Measurements from ENCODE around the gene UGT3A1. TPM values are rescaled to one million over a fixed set of nuclear protein-coding genes. Genes with fewer than 3 reads are reported as not detected.
"Not testable (repeated sequence)": the region's sequence is repeated elsewhere in the genome, so short reads cannot be mapped to it uniquely, and the experiment has no call there.

UGT3A1 gene
- total RNA-seq, 1 donor from 2014 or later = 20.3 TPM

DNA sequence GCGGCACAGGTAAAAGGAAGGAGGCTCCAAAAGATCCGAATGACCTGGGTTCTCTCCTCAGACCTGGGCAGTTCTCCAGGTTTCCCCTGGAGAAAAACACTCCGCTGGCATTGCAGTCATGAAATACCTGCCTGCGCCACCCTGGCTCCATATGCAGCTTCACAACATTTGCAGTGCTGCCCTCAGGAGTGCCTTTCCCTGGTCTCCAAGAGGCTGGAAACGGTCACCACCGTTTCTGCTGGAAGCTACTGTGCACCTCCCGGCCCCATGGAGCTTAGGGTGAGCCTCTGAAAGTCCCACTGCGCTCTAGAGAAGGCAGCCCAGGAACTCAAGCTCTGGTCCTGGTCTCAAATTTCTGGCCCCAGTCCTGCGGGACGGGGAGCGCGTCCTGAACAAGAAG lies 670 bp downstream of the UGT3A1 start:
- peak; percentile 79 for DNase-seq (ENCODE audit: low spot score)
- ATAC-seq = peak; percentile 77

DNA sequence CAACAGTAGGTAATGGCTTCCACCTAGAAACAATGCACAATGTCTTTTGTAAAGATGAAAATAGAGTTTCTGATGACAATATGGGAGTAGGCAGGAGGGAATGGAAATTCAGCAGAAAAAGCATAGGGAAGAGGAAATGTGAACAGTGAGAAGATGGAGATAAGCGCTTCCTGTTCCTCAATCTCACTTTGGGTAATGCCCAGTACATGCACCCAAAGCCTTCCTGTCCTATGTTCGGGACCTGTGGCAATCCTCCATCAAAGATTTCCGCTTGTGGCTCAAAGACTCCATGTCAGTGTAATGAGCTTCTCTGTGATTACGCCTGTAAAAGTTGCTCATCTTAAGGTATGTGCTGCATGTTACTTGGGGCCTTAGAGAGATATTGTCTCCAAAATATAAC lies 2.7 kb downstream of the UGT3A1 start:
- DNase-seq (ENCODE audit: low spot score) (no peak), ATAC-seq (no peak)

DNA sequence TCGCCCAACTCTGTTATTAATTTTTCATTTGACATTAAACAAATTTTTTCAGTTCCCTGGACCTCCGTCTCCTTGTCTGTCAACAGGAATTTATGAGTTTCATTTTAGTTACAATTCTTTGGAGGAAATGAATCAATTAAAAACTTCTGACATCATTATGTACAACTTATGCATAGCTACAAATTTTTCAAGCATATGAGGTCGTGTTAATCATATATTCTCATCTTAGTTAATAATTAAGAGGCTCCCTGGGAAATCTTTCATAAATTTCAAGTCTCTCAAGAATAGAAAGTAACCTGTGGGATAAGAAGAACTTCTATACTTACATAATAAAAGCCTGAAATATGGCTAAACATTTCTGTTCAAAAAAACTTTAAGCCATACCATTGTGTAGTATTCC lies 3.4 kb downstream of the UGT3A1 start:
- ATAC-seq (no peak), DNase-seq (ENCODE audit: low spot score) (no peak)

DNA sequence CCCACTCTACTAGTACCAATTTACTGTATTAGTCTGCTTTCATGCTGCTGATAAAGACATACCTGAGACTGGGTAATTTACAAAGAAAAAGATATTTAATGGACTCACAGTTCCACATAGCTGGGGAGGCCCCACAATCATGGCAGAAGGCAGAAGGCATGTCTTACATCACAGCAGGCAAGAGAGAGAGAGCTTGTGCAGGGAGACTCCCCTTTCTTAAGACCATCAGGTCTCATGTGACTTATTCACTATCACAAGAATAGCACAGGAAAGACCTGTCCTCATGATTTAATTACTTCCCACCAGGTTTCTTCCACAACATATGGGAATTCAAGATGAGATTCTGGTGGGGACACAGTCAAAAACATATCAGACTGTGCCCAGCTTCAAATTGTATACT lies 11.5 kb downstream of the UGT3A1 start:
- ATAC-seq (no peak), DNase-seq (ENCODE audit: low spot score) (no peak)

DNA sequence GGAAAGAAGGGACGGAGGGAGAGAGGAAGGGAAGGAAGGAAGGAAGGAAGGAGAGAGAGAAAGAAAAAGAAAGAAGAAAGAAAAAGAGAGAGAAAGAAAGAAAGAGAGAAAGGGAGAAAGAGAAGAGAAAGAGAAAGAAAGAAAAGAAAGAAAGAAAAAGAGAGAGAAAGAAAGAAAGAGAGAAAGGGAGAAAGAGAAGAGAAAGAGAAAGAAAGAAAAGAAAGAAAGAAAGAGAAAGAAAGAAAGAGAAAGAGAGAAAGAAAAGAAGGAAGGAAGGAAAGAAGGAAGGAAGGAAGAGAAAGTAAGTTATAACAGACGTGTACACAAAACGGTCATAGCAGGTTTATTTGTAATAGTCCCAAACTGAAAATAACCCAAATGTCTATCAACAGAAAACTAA lies 14.3 kb downstream of the UGT3A1 start:
- not testable (repeated sequence) for DNase-seq (ENCODE audit: low spot score); ATAC-seq

GRCh38 chr5:35974570-35974969 lies 16.6 kb downstream of the UGT3A1 start:
- DNase-seq (ENCODE audit: low spot score) = no peak
- no peak for ATAC-seq

DNA sequence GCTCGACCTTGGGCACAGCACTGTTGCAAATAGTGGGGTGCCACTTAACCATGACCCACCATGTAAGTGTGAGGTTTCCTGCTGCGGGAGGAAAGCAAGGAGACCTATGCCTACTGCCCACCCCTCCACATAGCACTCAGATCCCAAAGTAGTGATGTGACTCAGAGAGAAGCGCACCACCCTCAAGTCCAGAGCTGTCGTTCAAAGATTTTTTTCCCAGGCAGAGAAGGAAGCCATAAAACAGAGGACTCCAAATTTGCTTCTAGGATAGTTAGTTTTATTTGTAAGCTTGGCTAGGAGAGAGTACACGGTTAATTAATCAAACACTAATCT lies 19.3 kb downstream of the UGT3A1 start:
- DNase-seq (ENCODE audit: low spot score) (no peak), ATAC-seq (no peak)

- ATAC-seq (no peak), DNase-seq (ENCODE audit: low spot score) (no peak)
Observed at GRCh38 chr5:35971186-35971877, 19.9 kb downstream of the UGT3A1 start.

DNA sequence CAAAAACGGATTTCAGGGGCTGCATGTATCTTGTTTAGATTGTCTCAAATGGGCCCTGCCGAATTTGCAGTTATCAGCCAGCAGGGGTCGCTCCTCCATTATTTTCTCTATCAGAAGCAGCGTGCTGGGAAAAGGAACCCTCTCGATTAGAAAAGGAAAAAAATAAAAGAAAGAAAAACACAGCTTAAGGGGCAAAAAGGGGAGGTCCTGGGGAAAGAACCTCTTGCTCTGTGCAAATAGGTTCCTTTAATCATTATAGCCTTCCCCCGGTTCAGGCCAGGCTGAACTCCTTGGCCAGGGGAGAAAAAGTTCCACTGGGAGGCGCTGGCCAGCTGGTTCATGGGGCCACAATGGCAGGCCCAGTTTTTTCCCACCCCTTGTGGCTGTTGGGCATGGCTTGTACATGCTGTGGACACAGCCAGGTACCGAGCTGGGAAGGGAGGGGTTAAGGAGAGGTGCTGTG lies 27.8 kb downstream of the UGT3A1 start:
- no peak for DNase-seq (ENCODE audit: low spot score)

GRCh38 chr5:35960328-35960727 lies 30.9 kb downstream of the UGT3A1 start:
- ATAC-seq = no peak
- DNase-seq (ENCODE audit: low spot score) = no peak

More for the DNA sequence above, 27.8 kb downstream of the UGT3A1 start:
- ATAC-seq = no peak

- DNase-seq (ENCODE audit: low spot score) = no peak
Observed at GRCh38 chr5:35956429-35956828, 34.8 kb downstream of the UGT3A1 start.

DNA sequence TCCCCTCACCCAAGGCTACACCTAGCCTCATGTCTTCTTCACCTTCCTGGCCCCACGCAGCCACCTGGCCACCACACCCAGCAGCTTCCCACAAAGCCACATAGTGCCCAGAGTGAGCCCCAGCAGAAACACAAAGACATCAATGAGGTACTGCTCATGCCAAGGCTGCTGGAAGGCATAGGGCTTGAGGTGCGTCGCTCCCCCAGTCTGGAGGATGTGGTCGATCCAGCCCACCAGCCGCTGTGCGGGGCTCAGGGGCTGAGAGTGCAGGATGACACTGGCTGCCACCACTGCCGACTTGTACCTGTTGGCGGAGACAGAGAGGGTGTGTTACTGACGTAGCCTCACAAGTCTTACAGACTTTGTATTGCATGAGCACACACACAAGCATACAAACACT lies 37.0 kb downstream of the UGT3A1 start:
- DNase-seq (ENCODE audit: low spot score) (no peak), ATAC-seq (no peak)

More at GRCh38 chr5:35956429-35956828, 34.8 kb downstream of the UGT3A1 start:
- ATAC-seq = no peak

DNA sequence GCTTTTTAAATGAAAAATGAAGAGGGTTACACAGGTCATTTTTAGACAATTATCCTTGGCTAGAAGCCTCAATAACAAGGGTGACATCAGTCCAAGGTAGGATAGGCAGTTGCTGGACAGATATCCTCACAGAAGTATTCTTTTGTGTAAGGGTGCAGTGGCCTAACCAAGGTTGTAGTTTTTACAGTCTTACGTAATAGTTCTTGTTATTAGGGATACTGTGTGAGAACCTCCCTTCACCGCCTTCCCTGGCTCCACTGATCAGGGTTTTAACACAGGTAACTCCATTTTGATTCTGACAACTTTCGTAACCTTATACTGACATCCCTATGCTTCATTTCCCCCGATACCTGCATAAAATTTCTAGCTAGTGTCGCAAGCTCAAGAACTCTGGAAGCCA lies 44.1 kb downstream of the UGT3A1 start:
- ATAC-seq (no peak), DNase-seq (ENCODE audit: low spot score) (no peak)

GRCh38 chr5:35939639-35940038 lies 51.6 kb downstream of the UGT3A1 start:
- no peak for DNase-seq (ENCODE audit: low spot score)
- ATAC-seq = no peak

GRCh38 chr5:35938568-35939227 lies 52.5 kb downstream of the UGT3A1 start, which contains the start of gene CAPSL:
Gene CAPSL, minus strand, starts transcription at chr5:35938622. Its CDS starts 17,502 bp downstream, at chr5:35921120.
- peak; percentile 68 for DNase-seq (ENCODE audit: low spot score)
- peak; percentile 84 for ATAC-seq

- ATAC-seq (peak; percentile 88), DNase-seq (ENCODE audit: low spot score) (no peak)
Observed at GRCh38 chr5:35926389-35927051, 64.7 kb downstream of the UGT3A1 start.

- ATAC-seq (peak; percentile 89), DNase-seq (ENCODE audit: low spot score) (peak; percentile 60)
Observed at GRCh38 chr5:35924950-35925722, 66.1 kb downstream of the UGT3A1 start.

DNA sequence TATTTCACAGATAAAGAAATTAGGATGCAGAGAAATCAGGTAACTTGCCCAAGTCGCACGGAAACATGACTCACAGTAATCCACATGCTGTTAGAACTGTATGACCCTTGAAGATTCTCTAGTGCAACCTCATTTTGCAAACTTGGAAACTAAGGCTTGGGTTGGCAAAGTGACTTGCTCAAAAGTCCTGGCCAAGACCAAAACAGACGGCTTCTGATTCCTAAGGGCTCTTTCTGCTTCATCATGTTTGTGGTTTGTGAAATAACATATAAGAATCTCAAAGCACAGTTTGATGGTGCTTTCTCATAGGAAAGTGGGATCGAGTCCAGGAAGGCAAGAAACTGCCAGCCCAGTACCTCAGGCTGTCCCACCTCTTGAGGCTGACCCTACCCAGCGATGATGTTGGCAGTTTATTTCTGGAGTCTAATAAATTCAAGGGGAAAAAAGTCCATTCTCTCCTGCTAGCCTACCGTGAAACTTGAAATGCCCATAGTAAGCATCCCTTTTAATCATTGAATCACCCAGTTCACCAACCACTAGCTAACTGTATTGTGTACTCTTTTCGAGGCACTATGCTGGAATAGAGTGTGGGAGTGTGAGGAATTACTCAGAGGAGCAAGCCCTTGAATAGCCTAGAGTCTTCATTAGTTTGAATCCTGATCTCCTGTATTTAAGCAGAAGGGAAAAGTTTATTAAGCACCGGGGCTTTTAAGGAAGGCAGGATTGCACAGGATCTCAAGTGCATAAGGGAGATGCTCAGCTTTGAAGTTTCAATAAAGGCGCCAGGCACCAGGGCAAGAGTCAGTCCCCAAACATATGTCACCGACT lies 66.9 kb downstream of the UGT3A1 start:
- ATAC-seq (no peak), DNase-seq (ENCODE audit: low spot score) (no peak)

DNA sequence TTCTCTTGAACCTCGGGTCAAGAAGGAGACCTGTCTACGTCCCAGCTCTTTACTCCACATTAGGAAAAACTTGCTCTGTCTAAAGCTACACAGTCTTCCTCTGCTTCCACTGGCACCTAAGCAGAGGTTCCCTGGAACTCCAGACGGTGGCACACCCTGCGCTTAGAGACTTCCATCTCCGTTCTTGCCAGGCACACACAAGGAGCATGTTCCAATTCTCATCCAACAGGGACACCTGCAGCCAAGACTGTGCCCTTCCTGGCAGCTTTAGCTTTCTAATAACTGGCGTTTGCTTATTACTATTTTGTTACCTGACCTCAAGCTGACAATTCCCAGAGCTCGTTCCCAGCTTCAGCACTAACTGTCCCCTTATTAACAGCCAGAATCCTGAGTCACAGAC lies 68.7 kb downstream of the UGT3A1 start:
- no peak for ATAC-seq
- no peak for DNase-seq (ENCODE audit: low spot score)

DNA sequence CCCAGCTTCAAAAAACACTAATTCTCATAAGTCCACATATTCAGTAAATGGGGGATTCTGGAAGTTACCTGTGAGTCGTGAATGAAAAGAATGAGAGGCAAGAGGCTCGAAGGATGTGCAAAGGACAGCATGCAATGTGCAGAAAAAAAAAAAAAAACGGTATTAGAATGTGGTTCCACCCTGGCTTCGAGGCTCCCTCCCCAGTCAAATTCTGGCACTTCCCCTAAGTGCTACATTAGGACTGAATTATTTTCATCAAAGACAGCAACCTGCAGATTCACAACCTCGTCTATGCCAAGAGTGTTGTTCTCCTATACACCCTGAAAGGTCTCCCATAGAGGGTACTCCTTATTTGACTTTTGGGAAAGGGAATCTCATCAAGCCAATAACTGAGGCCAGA lies 69.3 kb downstream of the UGT3A1 start:
- no peak for ATAC-seq
- DNase-seq (ENCODE audit: low spot score) = no peak
